Bronchial epithelial cell (primary cell): ENCODE measurements around the gene ZNF407. TPM values are rescaled to one million over a fixed set of nuclear protein-coding genes. Genes with fewer than 3 reads are reported as not detected.
"Not testable (repeated sequence)": the region's sequence is repeated elsewhere in the genome, so short reads cannot be mapped to it uniquely, and the experiment has no call there.

Source experiments
- DNase-seq: peaks from one replicate; pipeline ENCODE4 v3.0.0-alpha.2; 2010; ENCODE audit warnings: low read depth
- FAIRE-seq: peaks from 2 replicates; lab custom pipeline; 2011; peaks lifted over from hg19 to GRCh38; lab: Jason Lieb, UNC
- H3K27me3 ChIP-seq: 2 replicates; pipeline ENCODE4 v1.5.1; 2011; ENCODE audit warnings: low read length; ENCODE audit not compliant: control insufficient read depth, insufficient read depth
- H3K36me3 ChIP-seq: 2 replicates; pipeline ENCODE4 v1.5.1; 2011; ENCODE audit warnings: low read length; ENCODE audit not compliant: control insufficient read depth, insufficient read depth
- H3K4me3 ChIP-seq: 2 replicates; pipeline ENCODE4 v1.5.1; 2011; ENCODE audit warnings: mild to moderate bottlenecking, low read depth, low read length, control low read depth
- total RNA-seq: library from RNA; depleted of rRNA; stranded (reverse); fragments of >200 nt; gene quantifications from 2 replicates; pipeline ENCODE4 v1.2.1, GENCODE V29; 2014
- TF ChIP-seq, protein P1 (sequence below): IDR thresholded peaks from 2 replicates; pipeline ENCODE4 v1.5.1; 2011; ENCODE audit warnings: mild to moderate bottlenecking, moderate library complexity, low read length, control low read depth, inconsistent platforms; ENCODE audit not compliant: insufficient read depth, severe bottlenecking

The ZNF407 gene
- total RNA-seq, 1 donor from 2014 or later = 10.0 TPM

DNA sequence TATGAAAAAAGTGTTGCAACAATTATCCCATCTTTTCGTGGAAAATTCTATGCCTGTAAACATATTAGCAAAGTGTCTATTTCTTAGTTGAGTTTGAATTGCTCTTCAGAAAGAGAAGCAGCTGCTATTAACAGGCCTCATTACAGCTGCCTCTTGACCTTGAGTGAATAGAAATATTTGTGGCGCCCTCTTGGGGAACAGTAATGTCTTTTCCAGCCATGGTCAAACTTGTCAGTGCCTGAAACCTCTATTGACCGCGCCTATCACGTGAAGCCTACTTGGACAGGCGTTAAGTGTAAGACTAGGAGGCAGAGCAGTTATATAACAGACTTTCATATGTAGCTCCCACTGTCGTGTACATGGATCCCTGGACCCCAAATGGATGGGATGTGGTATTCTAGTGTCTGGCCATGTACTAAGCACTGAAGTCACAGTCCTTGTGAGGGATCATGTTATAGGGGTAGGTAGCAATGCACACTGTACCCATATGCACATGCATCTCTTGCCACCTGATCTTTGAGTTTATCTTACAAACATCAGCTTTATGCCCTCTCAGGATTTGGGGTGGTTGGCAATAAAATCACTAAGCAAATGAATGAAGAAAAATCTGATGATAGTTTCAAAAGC is 366.3 kb downstream of the ZNF407 start:
- TF ChIP-seq, protein P1, sequence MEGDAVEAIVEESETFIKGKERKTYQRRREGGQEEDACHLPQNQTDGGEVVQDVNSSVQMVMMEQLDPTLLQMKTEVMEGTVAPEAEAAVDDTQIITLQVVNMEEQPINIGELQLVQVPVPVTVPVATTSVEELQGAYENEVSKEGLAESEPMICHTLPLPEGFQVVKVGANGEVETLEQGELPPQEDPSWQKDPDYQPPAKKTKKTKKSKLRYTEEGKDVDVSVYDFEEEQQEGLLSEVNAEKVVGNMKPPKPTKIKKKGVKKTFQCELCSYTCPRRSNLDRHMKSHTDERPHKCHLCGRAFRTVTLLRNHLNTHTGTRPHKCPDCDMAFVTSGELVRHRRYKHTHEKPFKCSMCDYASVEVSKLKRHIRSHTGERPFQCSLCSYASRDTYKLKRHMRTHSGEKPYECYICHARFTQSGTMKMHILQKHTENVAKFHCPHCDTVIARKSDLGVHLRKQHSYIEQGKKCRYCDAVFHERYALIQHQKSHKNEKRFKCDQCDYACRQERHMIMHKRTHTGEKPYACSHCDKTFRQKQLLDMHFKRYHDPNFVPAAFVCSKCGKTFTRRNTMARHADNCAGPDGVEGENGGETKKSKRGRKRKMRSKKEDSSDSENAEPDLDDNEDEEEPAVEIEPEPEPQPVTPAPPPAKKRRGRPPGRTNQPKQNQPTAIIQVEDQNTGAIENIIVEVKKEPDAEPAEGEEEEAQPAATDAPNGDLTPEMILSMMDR = peak; percentile 62
- DNase-seq = peak; percentile 70
- no peak overlapping the region for H3K4me3 ChIP-seq
- FAIRE-seq = no peak
- H3K27me3 ChIP-seq = no peaks in the 10 kb centered on the region
- no peaks in the 10 kb centered on the region for H3K36me3 ChIP-seq

DNA sequence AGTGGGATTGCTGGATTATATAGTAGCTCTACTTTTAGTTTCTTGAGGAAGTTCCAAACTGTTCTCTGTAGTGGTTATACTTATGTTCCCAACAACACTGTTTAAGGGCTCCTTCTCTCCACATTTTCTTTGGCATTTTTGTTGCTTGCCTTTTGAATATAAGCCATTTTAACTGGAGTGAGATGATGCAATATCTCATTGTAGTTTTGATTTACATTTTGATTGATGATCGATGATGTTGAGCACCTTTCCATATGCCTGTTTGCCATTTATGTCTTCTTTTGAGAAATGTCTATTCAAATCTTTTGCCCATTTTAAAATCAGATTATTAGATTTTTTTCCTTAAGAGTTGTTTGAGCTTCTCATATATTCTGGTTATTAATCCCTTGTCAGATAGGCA is 368.0 kb downstream of the ZNF407 start:
- DNase-seq (no peak), FAIRE-seq (no peak)
- Histone ChIP-seq H3K27me3 (no peaks in the 10 kb centered on the region), H3K4me3 (no peak overlapping the region), H3K36me3 (no peaks in the 10 kb centered on the region)
- TF ChIP-seq, protein P1 = no peak

DNA sequence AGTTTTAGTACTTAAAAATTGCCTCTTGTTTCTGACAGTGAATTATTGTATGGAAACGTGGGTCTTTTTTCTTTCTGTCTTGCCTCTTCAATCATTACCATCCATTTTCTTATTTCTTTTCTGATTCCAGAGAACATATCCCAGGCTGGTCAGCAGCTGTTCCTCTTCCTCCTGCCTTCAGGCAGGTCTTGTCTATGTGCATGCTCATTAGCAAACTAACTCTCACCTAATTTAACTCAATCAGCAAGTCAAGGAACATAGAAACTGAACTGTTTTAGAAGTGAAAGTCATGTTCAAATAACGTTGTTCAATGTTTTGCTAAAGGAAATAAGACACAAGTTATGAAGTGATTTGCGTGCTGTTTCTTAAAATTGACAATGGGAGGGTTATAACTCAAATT is 369.8 kb downstream of the ZNF407 start:
- Histone ChIP-seq H3K4me3 (no peak overlapping the region), H3K36me3 (no peaks in the 10 kb centered on the region), H3K27me3 (no peaks in the 10 kb centered on the region)
- DNase-seq (no peak), FAIRE-seq (no peak)
- TF ChIP-seq, protein P1 = no peak

DNA sequence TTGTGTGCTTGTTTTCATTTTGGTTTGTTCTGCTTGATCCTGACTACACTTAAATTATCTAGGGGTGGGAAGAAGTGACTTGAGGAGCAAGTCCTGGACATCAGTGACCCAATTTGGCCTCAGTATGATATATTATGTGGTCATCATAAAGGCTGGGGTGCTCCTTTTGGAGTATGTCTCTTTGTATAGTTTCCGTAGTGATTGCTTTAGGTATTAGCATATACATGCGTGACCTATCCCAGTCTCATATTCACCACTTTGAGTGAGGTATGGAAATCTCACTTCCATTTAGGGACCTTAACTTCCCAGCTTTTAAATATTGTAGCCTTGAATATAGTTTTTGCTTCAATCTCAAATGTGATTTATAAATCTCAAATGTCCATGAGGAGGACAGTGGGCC is 370.3 kb downstream of the ZNF407 start:
- Histone ChIP-seq H3K4me3 (no peak overlapping the region), H3K27me3 (no peaks in the 10 kb centered on the region), H3K36me3 (no peaks in the 10 kb centered on the region)
- TF ChIP-seq, protein P1 = no peak
- DNase-seq = no peak
- no peak for FAIRE-seq

DNA sequence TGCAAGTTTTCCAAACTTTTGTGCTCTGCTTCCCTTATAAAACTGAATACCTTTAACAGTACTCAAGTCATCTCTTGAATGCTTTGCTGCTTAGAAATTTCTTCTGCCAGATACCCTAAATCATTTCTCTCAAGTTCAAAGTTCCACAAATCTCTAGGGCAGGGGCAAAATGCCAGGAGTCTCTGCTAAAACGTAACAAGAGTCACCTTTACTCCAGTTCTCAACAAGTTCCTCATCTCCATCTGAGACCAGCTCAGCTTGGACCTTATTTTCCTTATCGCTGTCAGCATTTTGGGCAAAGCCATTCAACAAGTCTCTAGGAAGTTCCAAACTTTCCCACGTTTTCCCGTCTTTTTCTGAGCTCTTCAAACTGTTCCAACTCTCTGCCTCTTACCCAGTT is 373.7 kb downstream of the ZNF407 start:
- not testable (repeated sequence) for H3K36me3 ChIP-seq, DNase-seq, FAIRE-seq, H3K4me3 ChIP-seq, H3K27me3 ChIP-seq

DNA sequence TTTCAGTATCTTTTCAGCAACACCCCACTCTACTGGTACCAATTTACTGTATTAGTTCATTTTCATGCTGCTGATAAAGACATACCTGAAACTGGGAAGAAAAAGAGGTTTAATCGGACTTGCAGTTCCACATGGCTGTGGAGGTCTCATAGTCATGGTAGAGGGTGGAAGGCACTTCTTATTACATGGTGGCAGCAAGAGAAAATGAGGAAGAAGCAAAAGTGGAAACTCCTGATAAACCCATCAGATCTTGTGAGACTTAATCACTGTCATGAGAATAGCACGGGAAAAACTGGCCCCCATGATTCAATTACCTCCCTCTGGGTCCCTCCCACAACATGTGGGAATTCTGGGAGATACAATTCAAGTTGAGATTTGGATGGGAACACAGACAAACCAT is 374.1 kb downstream of the ZNF407 start:
- not testable (repeated sequence) for H3K4me3 ChIP-seq, H3K27me3 ChIP-seq, DNase-seq, FAIRE-seq, H3K36me3 ChIP-seq

DNA sequence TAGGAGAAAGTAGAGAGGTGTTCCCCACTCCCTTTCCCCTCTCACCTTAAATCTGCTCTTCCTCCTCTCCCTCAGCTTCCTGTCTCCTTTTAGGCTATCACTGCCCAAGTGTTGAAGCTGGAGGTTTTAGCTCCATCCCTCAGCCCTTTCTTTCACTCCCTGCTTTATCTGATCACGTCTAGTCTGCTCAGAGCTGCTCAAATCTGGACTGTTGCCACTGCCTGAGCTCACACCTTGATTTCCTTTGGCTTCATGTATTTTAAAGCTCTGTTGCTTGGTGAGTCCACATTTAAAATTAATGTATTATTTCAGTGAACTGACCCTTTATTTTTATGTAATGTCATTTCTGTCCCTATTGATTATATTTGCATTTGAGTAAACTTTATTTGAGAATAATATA is 374.7 kb downstream of the ZNF407 start:
- Histone ChIP-seq H3K4me3 (no peak overlapping the region), H3K36me3 (no peaks in the 10 kb centered on the region), H3K27me3 (no peaks in the 10 kb centered on the region)
- TF ChIP-seq, protein P1 = no peak
- DNase-seq (no peak), FAIRE-seq (no peak)
